ENCODE results near the gene TRAFD1. TPM values are rescaled to one million over a fixed set of nuclear protein-coding genes. Genes with fewer than 3 reads are reported as not detected.

The TRAFD1 gene
- total and polyA plus RNA-seq, 2 experiments from 2014 or later, result 17.4 to 30.4 TPM

- TF ChIP-seq ZNF331 (CRISPR knock-in tag; IDR thresholded peaks at IDR 0.05; ENCODE audit: low read depth) (no peak), REST (IDR thresholded peaks at IDR 0.05; ENCODE audit: unreplicated experiment) (no peak), JUNB (IDR thresholded peaks at IDR 0.05; ENCODE audit: unreplicated experiment) (no peak), EZH2 (IDR thresholded peaks at IDR 0.05; ENCODE audit: low read depth, unreplicated experiment) (no peak), EZH2phosphoT487 (IDR thresholded peaks at IDR 0.05; ENCODE audit: unreplicated experiment) (no peak), POLR2AphosphoS5 (IDR thresholded peaks at IDR 0.05; ENCODE audit: low read depth) (no peak), CREB1 (CRISPR knock-in tag; IDR thresholded peaks at IDR 0.05; ENCODE audit: low read depth) (no peak), NANOG (IDR thresholded peaks at IDR 0.05; ENCODE audit: borderline replicate concordance) (no peak), STAT1 (IDR thresholded peaks at IDR 0.05; ENCODE audit: unreplicated experiment) (no peak)
Measured at GRCh38 chr12:112172556-112173324, 47.4 kb downstream of the TRAFD1 start (continued).

DNA sequence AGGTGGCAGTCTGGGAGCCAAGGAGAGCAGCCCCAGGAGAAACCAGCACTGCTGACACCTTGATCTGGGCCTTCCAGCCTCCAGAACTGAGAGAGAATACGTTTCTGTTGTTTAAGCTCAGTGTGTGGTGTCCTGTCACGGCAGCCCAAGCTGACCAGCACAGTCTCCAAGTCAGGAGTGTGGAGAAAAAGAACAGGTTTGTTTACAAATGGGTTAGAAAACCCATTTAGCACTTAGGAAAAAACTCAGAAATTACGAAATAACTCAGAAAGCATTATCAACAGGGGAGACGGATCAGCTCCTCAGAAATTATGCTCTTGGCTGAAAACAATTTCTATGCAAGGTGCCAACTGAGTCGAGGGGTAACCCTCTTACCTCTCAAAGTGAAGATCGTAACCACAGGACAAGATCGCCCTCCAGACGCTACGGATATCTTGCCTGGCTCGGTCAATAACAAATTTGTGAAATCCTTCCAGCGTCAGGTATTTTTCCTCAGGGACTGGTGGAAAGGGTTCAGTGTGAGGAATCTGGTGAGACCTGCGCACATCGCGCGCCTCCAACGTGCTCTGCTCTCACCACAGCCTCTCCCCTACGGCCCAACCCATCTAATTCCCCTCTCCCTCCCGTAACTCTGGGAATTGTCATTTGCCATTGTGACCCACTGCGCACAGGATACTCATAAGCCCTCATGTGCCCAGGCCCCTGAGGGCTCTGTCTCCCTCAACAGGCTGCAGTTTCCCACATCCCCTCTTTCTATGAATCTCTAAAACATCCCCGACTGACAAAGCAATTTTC lies 50.2 kb downstream of the TRAFD1 start:
- Histone ChIP-seq H2AFZ (no peak overlapping the region), H3K9me2 (ENCODE audit: insufficient read depth) (no peaks in the 10 kb centered on the region), H3K79me2 (replicated peaks; ENCODE audit: insufficient read depth) (no peaks in the 10 kb centered on the region), H3K36me3 (ENCODE audit: insufficient read depth) (peaks cover 3% of the 10 kb centered on the region), H3F3A (replicated peaks; ENCODE audit: low read depth) (no peaks in the 10 kb centered on the region), H3K4me2 (no peak overlapping the region), H3K4me3 (no peak overlapping the region), H3K4me1 (ENCODE audit: insufficient read depth) (no peaks in the 10 kb centered on the region), H3K27me3 (ENCODE audit: insufficient read depth) (no peaks in the 10 kb centered on the region), H4K20me1 (replicated peaks; ENCODE audit: insufficient read depth) (peaks cover 3% of the 10 kb centered on the region; the same call in 1 of the 2 replicates), H3K27ac (ENCODE audit: low read depth) (no peak overlapping the region)
- H3K4me1 Mint-ChIP-seq, result no peaks in the 10 kb centered on the region
- peaks cover 9% of the 10 kb centered on the region for H3K27me3 Mint-ChIP-seq (ENCODE audit: insufficient read depth, low read depth, poor library complexity)
- peaks cover 36% of the 10 kb centered on the region for H3K36me3 Mint-ChIP-seq (ENCODE audit: low read depth)
- no peak overlapping the region for H3K4me3 Mint-ChIP-seq
- ATAC-seq (no peak), DNase-seq (ENCODE audit: low spot score) (no peak)
- peak overlapping the region; percentile 88 for H3K27ac Mint-ChIP-seq
- H3K9me3 Mint-ChIP-seq, result no peaks in the 10 kb centered on the region
- TF ChIP-seq, protein P1, sequence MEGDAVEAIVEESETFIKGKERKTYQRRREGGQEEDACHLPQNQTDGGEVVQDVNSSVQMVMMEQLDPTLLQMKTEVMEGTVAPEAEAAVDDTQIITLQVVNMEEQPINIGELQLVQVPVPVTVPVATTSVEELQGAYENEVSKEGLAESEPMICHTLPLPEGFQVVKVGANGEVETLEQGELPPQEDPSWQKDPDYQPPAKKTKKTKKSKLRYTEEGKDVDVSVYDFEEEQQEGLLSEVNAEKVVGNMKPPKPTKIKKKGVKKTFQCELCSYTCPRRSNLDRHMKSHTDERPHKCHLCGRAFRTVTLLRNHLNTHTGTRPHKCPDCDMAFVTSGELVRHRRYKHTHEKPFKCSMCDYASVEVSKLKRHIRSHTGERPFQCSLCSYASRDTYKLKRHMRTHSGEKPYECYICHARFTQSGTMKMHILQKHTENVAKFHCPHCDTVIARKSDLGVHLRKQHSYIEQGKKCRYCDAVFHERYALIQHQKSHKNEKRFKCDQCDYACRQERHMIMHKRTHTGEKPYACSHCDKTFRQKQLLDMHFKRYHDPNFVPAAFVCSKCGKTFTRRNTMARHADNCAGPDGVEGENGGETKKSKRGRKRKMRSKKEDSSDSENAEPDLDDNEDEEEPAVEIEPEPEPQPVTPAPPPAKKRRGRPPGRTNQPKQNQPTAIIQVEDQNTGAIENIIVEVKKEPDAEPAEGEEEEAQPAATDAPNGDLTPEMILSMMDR (conservative IDR thresholded peaks at IDR 0.05; ENCODE audit: low read depth in 2 of 2), result no peak
- TF ChIP-seq REST (IDR thresholded peaks at IDR 0.05; ENCODE audit: unreplicated experiment) (no peak), CREB1 (CRISPR knock-in tag; IDR thresholded peaks at IDR 0.05; ENCODE audit: low read depth) (no peak), JUNB (IDR thresholded peaks at IDR 0.05; ENCODE audit: unreplicated experiment) (no peak), ZNF114 (CRISPR knock-in tag; IDR thresholded peaks at IDR 0.05) (no peak), ZNF331 (CRISPR knock-in tag; IDR thresholded peaks at IDR 0.05; ENCODE audit: low read depth) (no peak), NANOG (IDR thresholded peaks at IDR 0.05; ENCODE audit: borderline replicate concordance) (no peak), POLR2AphosphoS5 (IDR thresholded peaks at IDR 0.05; ENCODE audit: low read depth) (no peak), EZH2 (IDR thresholded peaks at IDR 0.05; ENCODE audit: low read depth, unreplicated experiment) (no peak), EZH2phosphoT487 (IDR thresholded peaks at IDR 0.05; ENCODE audit: unreplicated experiment) (no peak), STAT1 (IDR thresholded peaks at IDR 0.05; ENCODE audit: unreplicated experiment) (no peak)
- TF ChIP-seq, protein P2, sequence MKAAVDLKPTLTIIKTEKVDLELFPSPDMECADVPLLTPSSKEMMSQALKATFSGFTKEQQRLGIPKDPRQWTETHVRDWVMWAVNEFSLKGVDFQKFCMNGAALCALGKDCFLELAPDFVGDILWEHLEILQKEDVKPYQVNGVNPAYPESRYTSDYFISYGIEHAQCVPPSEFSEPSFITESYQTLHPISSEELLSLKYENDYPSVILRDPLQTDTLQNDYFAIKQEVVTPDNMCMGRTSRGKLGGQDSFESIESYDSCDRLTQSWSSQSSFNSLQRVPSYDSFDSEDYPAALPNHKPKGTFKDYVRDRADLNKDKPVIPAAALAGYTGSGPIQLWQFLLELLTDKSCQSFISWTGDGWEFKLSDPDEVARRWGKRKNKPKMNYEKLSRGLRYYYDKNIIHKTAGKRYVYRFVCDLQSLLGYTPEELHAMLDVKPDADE (IDR thresholded peaks at IDR 0.05), result no peak
